Measurements from ENCODE around the gene MLPH. TPM values are rescaled to one million over a fixed set of nuclear protein-coding genes. Genes with fewer than 3 reads are reported as not detected.

The MLPH gene
- total RNA-seq, 2 experiments from 2014 or later, result not detected

GRCh38 chr2:237569041-237569440 is 82.0 kb downstream of the MLPH start:
- no peak overlapping the region for H3K27ac Mint-ChIP-seq
- POLR2A ChIA-PET, result no interaction called here
- no peaks in the 10 kb centered on the region for H3K36me3 Mint-ChIP-seq (ENCODE audit: low read depth)
- H3K4me3 Mint-ChIP-seq, result no peak overlapping the region
- peaks cover 5% of the 10 kb centered on the region for H3K4me1 Mint-ChIP-seq (ENCODE audit: low read depth)
- no peaks in the 10 kb centered on the region for H3K9me3 Mint-ChIP-seq (ENCODE audit: insufficient read depth)
- DNase-seq (no peak), ATAC-seq (no peak)
- no peaks in the 10 kb centered on the region for H3K27me3 Mint-ChIP-seq (ENCODE audit: low read depth)
- CTCF ChIA-PET, result no interaction called here

- no peak overlapping the region for H3K27ac Mint-ChIP-seq
- ChIA-PET POLR2A (no interaction called here), CTCF (interaction anchor here (3.5 to 5.5 kb wide), 2 partner anchors 57 to 448 kb away, joined by 19 to 88 read pairs; no protein-coding TSS in a partner anchor)
- peaks cover 5% of the 10 kb centered on the region for H3K4me1 Mint-ChIP-seq (ENCODE audit: low read depth)
- no peaks in the 10 kb centered on the region for H3K36me3 Mint-ChIP-seq (ENCODE audit: low read depth)
- no peaks in the 10 kb centered on the region for H3K27me3 Mint-ChIP-seq (ENCODE audit: low read depth)
- ATAC-seq, result no peak
- H3K4me3 Mint-ChIP-seq, result no peak overlapping the region
- no peaks in the 10 kb centered on the region for H3K9me3 Mint-ChIP-seq (ENCODE audit: insufficient read depth)
- DNase-seq, result no peak
These were observed 82.8 kb downstream of the MLPH start for GRCh38 chr2:237569896-237570295.

GRCh38 chr2:237570776-237571335 is 83.8 kb downstream of the MLPH start:
- Mint-ChIP-seq H3K4me1 (ENCODE audit: low read depth) (peaks cover 5% of the 10 kb centered on the region), H3K27me3 (ENCODE audit: low read depth) (no peaks in the 10 kb centered on the region), H3K4me3 (no peak overlapping the region), H3K27ac (no peak overlapping the region), H3K36me3 (ENCODE audit: low read depth) (no peaks in the 10 kb centered on the region), H3K9me3 (ENCODE audit: insufficient read depth) (no peaks in the 10 kb centered on the region)
- DNase-seq (no peak), ATAC-seq (no peak)
- ChIA-PET CTCF (interaction anchor here (1.1 to 5.5 kb wide), 14 partner anchors 8 to 449 kb away, joined by 3 to 88 read pairs (median 13); no protein-coding TSS in a partner anchor), POLR2A (interaction anchor here (1.2 kb wide), 1 partner anchor 62 kb away, joined by 4 read pairs; no protein-coding TSS in a partner anchor)

GRCh38 chr2:237571551-237571950 is 84.5 kb downstream of the MLPH start:
- Mint-ChIP-seq H3K27ac (no peak overlapping the region), H3K4me3 (no peak overlapping the region), H3K4me1 (ENCODE audit: low read depth) (peaks cover 5% of the 10 kb centered on the region), H3K36me3 (ENCODE audit: low read depth) (no peaks in the 10 kb centered on the region), H3K9me3 (ENCODE audit: insufficient read depth) (no peaks in the 10 kb centered on the region), H3K27me3 (ENCODE audit: low read depth) (no peaks in the 10 kb centered on the region)
- DNase-seq (no peak), ATAC-seq (no peak)
- ChIA-PET CTCF (interaction anchor here (0.5 to 5.5 kb wide), 40 partner anchors 9 to 450 kb away, joined by 3 to 88 read pairs (median 5); no protein-coding TSS in a partner anchor), POLR2A (interaction anchor here (1.2 kb wide), 1 partner anchor 63 kb away, joined by 4 read pairs; no protein-coding TSS in a partner anchor)

- no peak overlapping the region for H3K4me3 Mint-ChIP-seq
- no peaks in the 10 kb centered on the region for H3K36me3 Mint-ChIP-seq (ENCODE audit: low read depth)
- ChIA-PET POLR2A (interaction anchor here (1.2 kb wide), 1 partner anchor 64 kb away, joined by 4 read pairs; no protein-coding TSS in a partner anchor), CTCF (interaction anchor here (0.5 to 5.5 kb wide), 43 partner anchors 9 to 450 kb away, joined by 3 to 88 read pairs (median 5); no protein-coding TSS in a partner anchor)
- DNase-seq, result peak; percentile 89
- peak; percentile 98 for ATAC-seq
- no peaks in the 10 kb centered on the region for H3K27me3 Mint-ChIP-seq (ENCODE audit: low read depth)
- peaks cover 5% of the 10 kb centered on the region for H3K4me1 Mint-ChIP-seq (ENCODE audit: low read depth)
- no peaks in the 10 kb centered on the region for H3K9me3 Mint-ChIP-seq (ENCODE audit: insufficient read depth)
- H3K27ac Mint-ChIP-seq, result no peak overlapping the region
These were observed 85.1 kb downstream of the MLPH start for GRCh38 chr2:237572021-237572741.

GRCh38 chr2:237572742-237573101 is 85.7 kb downstream of the MLPH start:
- ATAC-seq (no peak), DNase-seq (no peak)
- ChIA-PET CTCF (interaction anchor here (1.2 to 5.5 kb wide), 29 partner anchors 8 to 451 kb away, joined by 3 to 88 read pairs (median 6); no protein-coding TSS in a partner anchor), POLR2A (no interaction called here)
- Mint-ChIP-seq H3K27ac (no peak overlapping the region), H3K27me3 (ENCODE audit: low read depth) (no peaks in the 10 kb centered on the region), H3K36me3 (ENCODE audit: low read depth) (no peaks in the 10 kb centered on the region), H3K4me3 (no peak overlapping the region), H3K4me1 (ENCODE audit: low read depth) (peaks cover 5% of the 10 kb centered on the region), H3K9me3 (ENCODE audit: insufficient read depth) (no peaks in the 10 kb centered on the region)

- ChIA-PET POLR2A (no interaction called here), CTCF (interaction anchor here (1.1 to 5.5 kb wide), 7 partner anchors 7 to 171 kb away, joined by 3 to 88 read pairs (median 23); no protein-coding TSS in a partner anchor)
- H3K36me3 Mint-ChIP-seq (ENCODE audit: low read depth), result no peaks in the 10 kb centered on the region
- no peak overlapping the region for H3K4me3 Mint-ChIP-seq
- ATAC-seq (no peak), DNase-seq (no peak)
- H3K9me3 Mint-ChIP-seq (ENCODE audit: insufficient read depth), result no peaks in the 10 kb centered on the region
- H3K27me3 Mint-ChIP-seq (ENCODE audit: low read depth), result no peaks in the 10 kb centered on the region
- no peak overlapping the region for H3K27ac Mint-ChIP-seq
- H3K4me1 Mint-ChIP-seq (ENCODE audit: low read depth), result peaks cover 5% of the 10 kb centered on the region
These were observed 86.8 kb downstream of the MLPH start for GRCh38 chr2:237573721-237574415.

GRCh38 chr2:237574467-237574866 is 87.4 kb downstream of the MLPH start:
- ATAC-seq, result no peak
- Mint-ChIP-seq H3K4me1 (ENCODE audit: low read depth) (peaks cover 5% of the 10 kb centered on the region), H3K4me3 (no peak overlapping the region), H3K27ac (no peak overlapping the region), H3K9me3 (ENCODE audit: insufficient read depth) (no peaks in the 10 kb centered on the region), H3K36me3 (ENCODE audit: low read depth) (no peaks in the 10 kb centered on the region), H3K27me3 (ENCODE audit: low read depth) (no peaks in the 10 kb centered on the region)
- DNase-seq, result no peak
- POLR2A ChIA-PET, result no interaction called here
- CTCF ChIA-PET, result interaction anchor here (1.1 to 5.5 kb wide), 4 partner anchors 62 to 153 kb away, joined by 3 to 88 read pairs (median 26); no protein-coding TSS in a partner anchor

GRCh38 chr2:237574894-237575868 is 88.1 kb downstream of the MLPH start:
- DNase-seq, result no peak
- ChIA-PET CTCF (interaction anchor here (0.5 to 5.5 kb wide), 4 partner anchors 63 to 154 kb away, joined by 3 to 88 read pairs (median 26); no protein-coding TSS in a partner anchor), POLR2A (no interaction called here)
- ATAC-seq, result no peak
- Mint-ChIP-seq H3K9me3 (ENCODE audit: insufficient read depth) (no peaks in the 10 kb centered on the region), H3K27ac (no peak overlapping the region), H3K36me3 (ENCODE audit: low read depth) (no peaks in the 10 kb centered on the region), H3K4me1 (ENCODE audit: low read depth) (peaks cover 5% of the 10 kb centered on the region), H3K27me3 (ENCODE audit: low read depth) (no peaks in the 10 kb centered on the region), H3K4me3 (no peak overlapping the region)

GRCh38 chr2:237575869-237576862 is 89.1 kb downstream of the MLPH start:
- H3K27me3 Mint-ChIP-seq (ENCODE audit: low read depth), result no peaks in the 10 kb centered on the region
- POLR2A ChIA-PET, result no interaction called here
- H3K4me3 Mint-ChIP-seq, result no peak overlapping the region
- ATAC-seq (no peak), DNase-seq (no peak)
- CTCF ChIA-PET, result interaction anchor here (0.5 kb wide), 1 partner anchor 63 kb away, joined by 3 read pairs; no protein-coding TSS in a partner anchor
- no peaks in the 10 kb centered on the region for H3K9me3 Mint-ChIP-seq (ENCODE audit: insufficient read depth)
- no peak overlapping the region for H3K27ac Mint-ChIP-seq
- no peaks in the 10 kb centered on the region for H3K36me3 Mint-ChIP-seq (ENCODE audit: low read depth)
- H3K4me1 Mint-ChIP-seq (ENCODE audit: low read depth), result peaks cover 5% of the 10 kb centered on the region

Measured in activated CD8-positive, alpha-beta T cell treated with anti-CD3 and anti-CD28 coated beads, Interleukin-2, amount 10 ng/mL, durations not matched to agents 7 days and 5 days (primary cell).